Nephron progenitor cell (in vitro differentiated cells): ENCODE measurements around the gene KRTAP2-3.

ENCODE experiments used
- DNase-seq: peaks from one replicate; pipeline ENCODE4 v3.0.0; 2021
- H3K27ac Mint-ChIP-seq: 2 replicates; pipeline ENCODE4 v1.8.0; 2021; ENCODE audit warnings: mild to moderate bottlenecking, moderate library complexity, mixed read lengths
- H3K27me3 Mint-ChIP-seq: 2 replicates; pipeline ENCODE4 v1.8.0; 2021; ENCODE audit warnings: mild to moderate bottlenecking, low read depth, mixed read lengths; ENCODE audit not compliant: poor library complexity
- H3K36me3 Mint-ChIP-seq: 2 replicates; pipeline ENCODE4 v1.8.0; 2021; ENCODE audit warnings: low read depth, mixed read lengths
- H3K4me1 Mint-ChIP-seq: 2 replicates; pipeline ENCODE4 v1.8.0; 2021; ENCODE audit warnings: mixed read lengths
- H3K4me3 Mint-ChIP-seq: 2 replicates; pipeline ENCODE4 v1.8.0; 2021; ENCODE audit warnings: mild to moderate bottlenecking, moderate library complexity, mixed read lengths
- H3K9me3 Mint-ChIP-seq: 2 replicates; pipeline ENCODE4 v1.8.0; 2021; ENCODE audit warnings: mild to moderate bottlenecking, moderate library complexity, mixed read lengths
- CTCF ChIP-seq: fragments of 200-600 bp; sonication (generic); IDR thresholded peaks from 2 replicates; pipeline ENCODE4 v1.5.0; 2021; ENCODE audit warnings: antibody characterized with exemption

Gene KRTAP2-3

GRCh38 chr17:41012326-41013120, 47.4 kb downstream of the KRTAP2-3 start:
- no peaks in the 10 kb centered on the region for H3K4me1 Mint-ChIP-seq
- TF ChIP-seq CTCF = no peak
- no peak overlapping the region for H3K27ac Mint-ChIP-seq
- DNase-seq = no peak
- H3K27me3 Mint-ChIP-seq = no peaks in the 10 kb centered on the region
- H3K4me3 Mint-ChIP-seq = no peak overlapping the region
- no peaks in the 10 kb centered on the region for H3K36me3 Mint-ChIP-seq
- H3K9me3 Mint-ChIP-seq = no peaks in the 10 kb centered on the region

GRCh38 chr17:41010441-41010840, 49.5 kb downstream of the KRTAP2-3 start:
- Mint-ChIP-seq H3K4me3 (no peak overlapping the region), H3K9me3 (no peaks in the 10 kb centered on the region), H3K36me3 (no peaks in the 10 kb centered on the region), H3K27ac (no peak overlapping the region), H3K4me1 (no peaks in the 10 kb centered on the region), H3K27me3 (no peaks in the 10 kb centered on the region)
- TF ChIP-seq CTCF = no peak
- DNase-seq = no peak

GRCh38 chr17:41009936-41010335, 50.0 kb downstream of the KRTAP2-3 start:
- no peak for DNase-seq
- Mint-ChIP-seq H3K36me3 (no peaks in the 10 kb centered on the region), H3K4me3 (no peak overlapping the region), H3K9me3 (no peaks in the 10 kb centered on the region), H3K27ac (no peak overlapping the region), H3K27me3 (no peaks in the 10 kb centered on the region), H3K4me1 (no peaks in the 10 kb centered on the region)
- no peak for TF ChIP-seq CTCF

DNA sequence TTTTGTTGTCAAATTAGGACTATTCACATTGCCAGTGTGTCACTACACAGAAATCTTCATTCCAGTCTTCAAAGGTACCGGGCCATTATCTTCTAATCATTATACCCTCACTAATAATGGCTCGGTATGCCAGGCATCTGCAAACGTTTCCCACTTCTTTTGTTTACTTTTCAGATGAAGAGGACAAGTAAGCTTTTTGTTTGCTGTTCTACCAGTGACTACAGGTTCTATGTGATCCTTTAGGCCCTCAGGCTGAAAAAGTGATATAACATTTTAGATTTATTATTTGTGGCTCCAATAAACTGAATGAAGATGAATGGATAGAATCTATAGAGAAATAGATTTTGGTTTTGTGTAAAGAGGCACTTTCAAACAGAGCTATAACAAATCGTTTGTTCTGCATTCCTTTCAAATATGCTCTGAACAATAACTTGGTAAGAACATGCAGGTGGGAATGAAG, 50.6 kb downstream of the KRTAP2-3 start:
- Mint-ChIP-seq H3K4me1 (no peaks in the 10 kb centered on the region), H3K4me3 (no peak overlapping the region), H3K36me3 (no peaks in the 10 kb centered on the region), H3K9me3 (no peaks in the 10 kb centered on the region), H3K27ac (no peak overlapping the region), H3K27me3 (no peaks in the 10 kb centered on the region)
- TF ChIP-seq CTCF = no peak
- DNase-seq = no peak
